ENCODE data around the gene GRN. TPM values are rescaled to one million over a fixed set of nuclear protein-coding genes. Genes with fewer than 3 reads are reported as not detected.
"Not testable (repeated sequence)": the region's sequence is repeated elsewhere in the genome, so short reads cannot be mapped to it uniquely, and the experiment has no call there.

Gene GRN
- polyA plus RNA-seq, 3 donors: 65.3 to 151 (median 104) TPM

- no peak overlapping the region for H3K27ac ChIP-seq (ENCODE audit: low read depth, low read length)
- WGBS, 3 donors: 84 to 89% (median 85%) methylated on average over 2 of the region's 2 CpGs
These were observed 42.7 kb downstream of the GRN start for GRCh38 chr17:44387804-44388203.

GRCh38 chr17:44389281-44389680 is 44.2 kb downstream of the GRN start, which contains the start of gene ITGA2B:
TSS of gene ITGA2B (minus strand) at chr17:44389649. CDS start at chr17:44389473, 176 bp downstream.
- no peak within 1 kb of the TSS for H3K27ac ChIP-seq (ENCODE audit: low read depth, low read length)
- WGBS, 3 donors: 13 to 71% (median 22%) methylated on average over 1 of the region's 1 CpG

- WGBS, 3 donors: 53 to 89% (median 70%) methylated on average over 6 of the region's 6 CpGs
- H3K27ac ChIP-seq (ENCODE audit: low read depth, low read length): no peak overlapping the region
These were observed 44.7 kb downstream of the GRN start for GRCh38 chr17:44389723-44390202.

- WGBS, 3 donors: 69 to 78% (median 77%) methylated on average over 10 of the region's 10 CpGs
- no peak overlapping the region for H3K27ac ChIP-seq (ENCODE audit: low read depth, low read length)
These were observed 45.3 kb downstream of the GRN start for GRCh38 chr17:44390250-44390870.

- WGBS, 3 donors: 92 to 96% (median 94%) methylated on average over 9 of the region's 9 CpGs
- not testable (repeated sequence) for H3K27ac ChIP-seq (ENCODE audit: low read depth, low read length)
These were observed 49.0 kb downstream of the GRN start for GRCh38 chr17:44394112-44394511.

- H3K27ac ChIP-seq (ENCODE audit: low read depth, low read length): no peak overlapping the region
- WGBS, 3 donors: 95 to 98% (median 97%) methylated on average over 2 of the region's 2 CpGs
These were observed 49.7 kb downstream of the GRN start for GRCh38 chr17:44394833-44395232.

GRCh38 chr17:44396946-44397345 is 51.8 kb downstream of the GRN start:
- 95 to 96% (median 95%) methylated on average over 5 of the region's 5 CpGs for WGBS, 3 donors
- no peak overlapping the region for H3K27ac ChIP-seq (ENCODE audit: low read depth, low read length)

- 94 to 96% (median 95%) methylated on average over 8 of the region's 8 CpGs for WGBS, 3 donors
- no peak overlapping the region for H3K27ac ChIP-seq (ENCODE audit: low read depth, low read length)
These were observed 52.7 kb downstream of the GRN start for GRCh38 chr17:44397479-44398440.

- no peak overlapping the region for H3K27ac ChIP-seq (ENCODE audit: low read depth, low read length)
- WGBS, 3 donors: 97% methylated on average over 41 of the region's 41 CpGs
These were observed 53.9 kb downstream of the GRN start for GRCh38 chr17:44398692-44399691.

- H3K27ac ChIP-seq (ENCODE audit: low read depth, low read length): no peak overlapping the region
- 73 to 88% (median 87%) methylated on average over 3 of the region's 3 CpGs for WGBS, 3 donors
These were observed 55.2 kb downstream of the GRN start for GRCh38 chr17:44400226-44400847.

Other genes with a start within 250 kb of the GRN start
- 10 to 100 TPM; 19.3 to 37.6 (median 34.1) TPM for gene HDAC5, start 221.7 kb upstream of the GRN start, polyA plus RNA-seq
- gene HROB, start 203.4 kb upstream of the GRN start, polyA plus RNA-seq: 1 to 10 TPM in 2 of 3 donors, under 1 TPM in 1; 0.37 to 2.7 (median 2.6) TPM
- under 1 TPM in 2 of 3 donors, not detected in 1; 0.13 to 0.92 TPM for gene ASB16, start 174.6 kb upstream of the GRN start, polyA plus RNA-seq
- 10 to 100 TPM; 20.7 to 33.5 (median 28.7) TPM for gene TMUB2, start 158.3 kb upstream of the GRN start, polyA plus RNA-seq
- 10 to 100 TPM; 14.5 to 34.8 (median 28.1) TPM for gene ATXN7L3, start 145.4 kb upstream of the GRN start, polyA plus RNA-seq
- gene UBTF, start 125.6 kb upstream of the GRN start, polyA plus RNA-seq: 10 to 100 TPM; 28.2 to 40.9 (median 35.3) TPM
- gene SLC4A1, start 77.2 kb upstream of the GRN start, polyA plus RNA-seq: under 1 TPM in 1 of 3 donors, not detected in 2; 0.10 TPM
- gene RUNDC3A, start 36.7 kb upstream of the GRN start, polyA plus RNA-seq: 1 to 10 TPM in 1 of 3 donors, under 1 TPM in 1, not detected in 1; 0.25 to 4.2 TPM
- gene SLC25A39, start 20.5 kb upstream of the GRN start, polyA plus RNA-seq: 10 to 100 TPM; 86.9 to 90.1 (median 87.2) TPM
- under 1 TPM; 0.30 to 1.00 (median 0.90) TPM for gene FAM171A2, start 18.6 kb downstream of the GRN start, polyA plus RNA-seq
- 1 to 10 TPM in 1 of 3 donors, under 1 TPM in 2; 0.35 to 1.1 (median 0.90) TPM for gene ITGA2B, start 44.3 kb downstream of the GRN start, polyA plus RNA-seq
- gene GPATCH8, start 158.1 kb downstream of the GRN start, polyA plus RNA-seq: 10 to 100 TPM in 1 of 3 donors, 1 to 10 TPM in 2; 5.8 to 11.2 (median 7.6) TPM
- 1 to 10 TPM in 2 of 3 donors, under 1 TPM in 1; 0.45 to 1.7 (median 1.3) TPM for gene FZD2, start 212.2 kb downstream of the GRN start, polyA plus RNA-seq

Data from adipose tissue (tissue), 3 donors.